ENCODE results near the gene PRKCE.

PRKCE gene

DNA sequence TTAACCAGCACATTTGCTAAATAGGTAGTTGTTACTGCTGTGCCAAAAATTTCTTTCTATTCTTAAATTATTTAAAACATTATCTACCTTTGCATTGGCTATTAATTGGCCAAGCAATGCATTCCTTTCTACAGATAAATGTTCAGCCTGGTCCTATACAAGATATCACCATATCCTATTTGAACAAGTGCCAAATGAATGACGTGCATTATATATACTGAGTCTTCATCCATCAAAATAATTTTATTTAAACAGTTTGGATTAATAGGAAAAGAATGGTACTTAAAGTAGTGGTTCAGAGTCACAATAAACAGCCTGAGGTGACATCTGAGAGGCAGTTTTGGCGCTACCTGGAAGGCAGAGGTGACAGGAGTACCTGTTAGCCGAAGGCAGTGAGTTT, 415.6 kb downstream of the PRKCE start:
- Histone ChIP-seq H3K27me3 (ENCODE audit: control insufficient read depth in 1 of 2, insufficient read depth in 2 of 2, low read length in 2 of 2) (no peaks in the 10 kb centered on the region), H3K9me3 (ENCODE audit: control insufficient read depth in 1 of 2, low read length in 2 of 2) (no peaks in the 10 kb centered on the region), H3K36me3 (ENCODE audit: control insufficient read depth in 1 of 2, insufficient read depth in 2 of 2, low read length in 2 of 2) (no peaks in the 10 kb centered on the region), H3K9ac (ENCODE audit: low read depth in 1 of 2, low read length in 2 of 2) (no peak overlapping the region), H3K4me1 (ENCODE audit: control insufficient read depth in 1 of 2, insufficient read depth in 2 of 2, low read length in 2 of 2) (peaks cover 0 to 3% of the 10 kb centered on the region in 2 donors), H3K27ac (ENCODE audit: low read depth, low read length) (no peak overlapping the region), H3K4me3 (ENCODE audit: low read depth in 1 of 2, low read length in 2 of 2) (no peak overlapping the region)

DNA sequence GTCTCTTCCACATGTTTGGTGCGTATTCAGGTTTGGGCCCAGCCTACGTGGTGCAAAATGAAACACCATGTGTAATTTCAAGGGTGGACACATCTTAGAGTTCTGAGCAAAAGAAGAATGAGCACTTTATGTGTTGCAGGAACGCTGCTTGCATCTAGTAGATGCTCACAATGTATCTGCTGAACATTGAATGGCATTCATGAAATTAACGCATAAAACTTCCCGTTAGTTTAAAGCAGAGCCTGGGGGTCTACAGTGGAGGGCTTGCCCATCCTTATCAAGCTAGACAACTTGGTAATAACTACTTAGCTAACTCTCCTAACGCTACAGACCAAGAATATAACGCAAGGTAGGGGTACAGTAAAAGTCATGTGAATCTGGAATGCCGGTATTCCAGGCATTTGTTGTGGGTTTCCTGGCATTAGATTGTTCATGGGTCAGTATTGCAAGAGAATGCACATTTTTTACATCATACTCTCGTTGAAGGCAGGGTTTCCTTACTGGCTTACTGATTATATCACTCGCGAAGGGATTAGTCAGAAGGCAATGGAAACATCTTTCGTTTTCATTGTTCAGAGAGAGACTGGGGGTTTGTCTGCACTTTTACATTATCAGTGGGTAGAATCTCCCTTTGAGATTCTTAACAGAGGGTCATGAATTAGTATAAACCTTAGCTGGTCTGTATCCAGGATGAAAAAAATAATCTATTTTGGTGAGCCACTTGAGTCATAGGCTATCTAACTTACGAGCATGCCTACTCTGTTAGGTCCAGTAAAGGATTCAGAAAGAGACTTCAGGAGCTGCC, 416.2 kb downstream of the PRKCE start:
- Histone ChIP-seq H3K9me3 (ENCODE audit: control insufficient read depth in 1 of 2, low read length in 2 of 2) (no peaks in the 10 kb centered on the region), H3K36me3 (ENCODE audit: control insufficient read depth in 1 of 2, insufficient read depth in 2 of 2, low read length in 2 of 2) (no peaks in the 10 kb centered on the region), H3K9ac (ENCODE audit: low read depth in 1 of 2, low read length in 2 of 2) (no peak overlapping the region), H3K27ac (ENCODE audit: low read depth, low read length) (no peak overlapping the region), H3K27me3 (ENCODE audit: control insufficient read depth in 1 of 2, insufficient read depth in 2 of 2, low read length in 2 of 2) (no peaks in the 10 kb centered on the region), H3K4me1 (ENCODE audit: control insufficient read depth in 1 of 2, insufficient read depth in 2 of 2, low read length in 2 of 2) (peaks cover 3 to 4% of the 10 kb centered on the region in 2 donors), H3K4me3 (ENCODE audit: low read depth in 1 of 2, low read length in 2 of 2) (no peak overlapping the region)

DNA sequence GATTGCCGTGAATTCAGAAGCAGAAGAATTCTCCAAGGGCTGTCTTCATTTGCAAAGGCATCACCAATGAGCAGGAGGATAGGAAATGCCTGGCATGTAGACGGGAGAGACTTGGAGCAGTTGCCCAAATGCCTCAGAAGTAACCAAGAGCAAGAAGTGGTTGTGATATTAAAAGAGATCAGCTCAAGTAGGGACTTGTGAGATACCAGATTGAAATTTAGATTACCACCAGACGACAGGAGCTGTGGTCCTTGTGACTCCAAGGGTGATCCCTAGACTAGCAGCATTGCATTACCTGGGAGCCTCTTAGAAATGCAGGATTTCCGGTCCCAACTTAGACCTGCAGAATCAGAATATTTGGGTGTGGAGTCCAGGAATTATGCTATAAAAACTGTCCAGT, 417.2 kb downstream of the PRKCE start:
- Histone ChIP-seq H3K9ac (ENCODE audit: low read depth in 1 of 2, low read length in 2 of 2) (no peak overlapping the region), H3K9me3 (ENCODE audit: control insufficient read depth in 1 of 2, low read length in 2 of 2) (no peaks in the 10 kb centered on the region), H3K27ac (ENCODE audit: low read depth, low read length) (no peak overlapping the region), H3K4me1 (ENCODE audit: control insufficient read depth in 1 of 2, insufficient read depth in 2 of 2, low read length in 2 of 2) (peaks cover 0 to 5% of the 10 kb centered on the region in 2 donors), H3K36me3 (ENCODE audit: control insufficient read depth in 1 of 2, insufficient read depth in 2 of 2, low read length in 2 of 2) (no peaks in the 10 kb centered on the region), H3K27me3 (ENCODE audit: control insufficient read depth in 1 of 2, insufficient read depth in 2 of 2, low read length in 2 of 2) (no peaks in the 10 kb centered on the region), H3K4me3 (ENCODE audit: low read depth in 1 of 2, low read length in 2 of 2) (no peak overlapping the region)

DNA sequence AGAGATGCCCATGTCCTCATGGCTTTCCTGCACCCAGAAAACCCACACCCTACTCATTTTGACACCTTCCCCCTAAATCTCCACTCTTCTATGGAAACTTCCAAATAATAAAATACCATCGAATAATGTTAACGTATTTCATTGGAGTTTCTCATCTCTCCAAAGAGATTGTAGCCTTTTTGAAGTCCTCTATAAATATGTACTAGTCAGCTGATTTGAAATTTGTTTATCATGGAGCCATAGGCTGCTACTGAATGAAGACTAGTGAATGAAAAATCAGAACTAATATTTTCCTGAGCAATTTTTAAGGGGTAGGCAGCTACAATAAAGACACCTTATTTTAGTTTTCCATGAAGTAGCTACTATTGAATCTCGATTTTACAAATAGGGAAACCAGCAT, 419.6 kb downstream of the PRKCE start:
- Histone ChIP-seq H3K36me3 (ENCODE audit: control insufficient read depth in 1 of 2, insufficient read depth in 2 of 2, low read length in 2 of 2) (no peaks in the 10 kb centered on the region), H3K27ac (ENCODE audit: low read depth, low read length) (no peak overlapping the region), H3K4me3 (ENCODE audit: low read depth in 1 of 2, low read length in 2 of 2) (no peak overlapping the region), H3K9me3 (ENCODE audit: control insufficient read depth in 1 of 2, low read length in 2 of 2) (no peaks in the 10 kb centered on the region), H3K27me3 (ENCODE audit: control insufficient read depth in 1 of 2, insufficient read depth in 2 of 2, low read length in 2 of 2) (no peaks in the 10 kb centered on the region), H3K9ac (ENCODE audit: low read depth in 1 of 2, low read length in 2 of 2) (no peak overlapping the region), H3K4me1 (ENCODE audit: control insufficient read depth in 1 of 2, insufficient read depth in 2 of 2, low read length in 2 of 2) (peaks cover 0 to 5% of the 10 kb centered on the region in 2 donors)

DNA sequence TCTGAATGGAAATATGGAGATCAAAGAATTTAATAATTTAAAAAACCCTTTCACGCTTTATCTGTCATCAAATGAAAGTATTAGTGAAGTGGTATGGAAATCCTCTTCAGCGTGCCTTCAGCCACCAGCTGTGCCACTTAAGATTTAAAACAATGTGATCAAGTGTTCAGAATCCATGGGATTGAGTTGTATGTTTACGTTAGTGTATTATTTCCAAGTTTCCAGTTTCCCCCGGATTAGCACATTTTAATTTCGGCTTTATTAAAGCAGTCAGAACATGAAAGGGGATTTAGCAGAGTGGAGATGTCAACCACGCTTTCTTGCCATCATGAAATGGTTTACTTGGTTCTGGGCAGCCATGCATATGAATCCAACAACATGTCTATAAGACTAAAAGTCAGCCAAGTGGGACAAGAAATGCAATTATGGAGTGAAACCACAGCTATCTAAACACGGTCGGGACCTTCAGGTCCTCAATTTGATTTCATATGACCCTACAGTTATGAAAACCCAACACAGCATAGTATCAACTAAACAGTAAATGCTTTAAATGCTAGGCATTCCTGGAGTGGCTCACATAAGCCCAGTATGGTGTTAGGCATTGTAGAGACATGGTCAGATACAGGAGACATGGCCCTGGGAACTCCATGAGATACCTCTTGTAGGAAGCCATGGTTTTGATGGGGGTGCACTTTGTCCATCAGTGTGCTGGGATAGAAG, 420.8 kb downstream of the PRKCE start:
- no peak overlapping the region for H3K9ac ChIP-seq (ENCODE audit: low read depth in 1 of 2, low read length in 2 of 2)
- H3K4me1 ChIP-seq (ENCODE audit: control insufficient read depth in 1 of 2, insufficient read depth in 2 of 2, low read length in 2 of 2) = peaks cover 0 to 5% of the 10 kb centered on the region in 2 donors

DNA sequence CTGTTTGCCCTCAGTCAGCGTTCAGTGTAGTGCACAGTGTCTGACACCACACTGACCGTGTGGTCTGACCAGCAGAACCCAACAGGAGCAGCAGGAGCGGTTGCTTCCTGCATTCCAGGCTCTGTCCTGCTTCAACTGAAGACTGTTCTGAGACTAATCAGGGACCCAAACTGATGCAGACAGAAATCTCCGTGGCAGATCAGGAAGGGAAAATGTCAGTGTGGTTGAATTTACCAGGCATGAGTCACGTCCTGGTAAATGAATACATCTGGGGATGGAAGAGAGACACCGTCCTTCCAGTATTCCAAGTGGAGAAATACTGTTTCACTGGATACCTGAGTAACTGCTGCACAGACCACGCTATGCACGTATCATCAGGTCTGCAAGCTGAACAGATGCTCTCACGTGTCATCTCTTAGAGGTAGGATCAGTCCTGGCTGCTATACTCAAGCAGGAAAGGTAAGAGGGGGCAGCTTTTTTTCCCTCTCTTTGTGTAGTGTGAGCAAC, 422.1 kb downstream of the PRKCE start:
- H3K27ac ChIP-seq (ENCODE audit: low read depth, low read length) = no peak overlapping the region
- H3K4me1 ChIP-seq (ENCODE audit: control insufficient read depth in 1 of 2, insufficient read depth in 2 of 2, low read length in 2 of 2) = peaks cover 0 to 5% of the 10 kb centered on the region in 2 donors
- no peaks in the 10 kb centered on the region for H3K9me3 ChIP-seq (ENCODE audit: control insufficient read depth in 1 of 2, low read length in 2 of 2)
- H3K4me3 ChIP-seq (ENCODE audit: low read depth in 1 of 2, low read length in 2 of 2) = no peak overlapping the region
- H3K27me3 ChIP-seq (ENCODE audit: control insufficient read depth in 1 of 2, insufficient read depth in 2 of 2, low read length in 2 of 2) = no peaks in the 10 kb centered on the region
- H3K36me3 ChIP-seq (ENCODE audit: control insufficient read depth in 1 of 2, insufficient read depth in 2 of 2, low read length in 2 of 2) = no peaks in the 10 kb centered on the region
- no peak overlapping the region for H3K9ac ChIP-seq (ENCODE audit: low read depth in 1 of 2, low read length in 2 of 2)

More for the DNA sequence above, 420.8 kb downstream of the PRKCE start:
- Histone ChIP-seq H3K27ac (ENCODE audit: low read depth, low read length) (no peak overlapping the region), H3K27me3 (ENCODE audit: control insufficient read depth in 1 of 2, insufficient read depth in 2 of 2, low read length in 2 of 2) (no peaks in the 10 kb centered on the region), H3K36me3 (ENCODE audit: control insufficient read depth in 1 of 2, insufficient read depth in 2 of 2, low read length in 2 of 2) (no peaks in the 10 kb centered on the region), H3K9me3 (ENCODE audit: control insufficient read depth in 1 of 2, low read length in 2 of 2) (no peaks in the 10 kb centered on the region), H3K4me3 (ENCODE audit: low read depth in 1 of 2, low read length in 2 of 2) (no peak overlapping the region)

DNA sequence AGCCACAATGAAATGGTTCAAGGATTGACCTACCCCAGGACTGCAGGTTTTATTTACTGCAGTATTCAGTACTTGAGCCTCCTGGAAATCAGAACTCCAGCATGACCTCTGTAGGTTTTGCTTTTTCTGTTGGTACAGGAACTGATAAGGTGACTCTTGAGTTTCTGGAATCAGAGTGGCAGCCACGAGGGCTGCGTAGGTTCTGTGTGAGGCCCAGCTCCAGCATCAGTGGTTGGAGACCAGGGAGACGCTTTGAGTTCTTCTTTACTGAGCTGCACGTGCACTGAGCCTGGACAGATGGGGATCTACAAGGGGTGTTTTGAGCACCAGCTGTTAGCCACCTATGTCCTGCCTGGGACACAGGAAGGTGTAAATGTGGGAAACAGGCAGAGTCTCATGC, 423.0 kb downstream of the PRKCE start:
- H3K9ac ChIP-seq (ENCODE audit: low read depth in 1 of 2, low read length in 2 of 2) = no peak overlapping the region
- H3K9me3 ChIP-seq (ENCODE audit: control insufficient read depth in 1 of 2, low read length in 2 of 2) = no peaks in the 10 kb centered on the region
- no peak overlapping the region for H3K4me3 ChIP-seq (ENCODE audit: low read depth in 1 of 2, low read length in 2 of 2)
- no peaks in the 10 kb centered on the region for H3K27me3 ChIP-seq (ENCODE audit: control insufficient read depth in 1 of 2, insufficient read depth in 2 of 2, low read length in 2 of 2)
- no peak overlapping the region for H3K27ac ChIP-seq (ENCODE audit: low read depth, low read length)
- H3K36me3 ChIP-seq (ENCODE audit: control insufficient read depth in 1 of 2, insufficient read depth in 2 of 2, low read length in 2 of 2) = no peaks in the 10 kb centered on the region
- peaks cover 0 to 5% of the 10 kb centered on the region in 2 donors for H3K4me1 ChIP-seq (ENCODE audit: control insufficient read depth in 1 of 2, insufficient read depth in 2 of 2, low read length in 2 of 2)

DNA sequence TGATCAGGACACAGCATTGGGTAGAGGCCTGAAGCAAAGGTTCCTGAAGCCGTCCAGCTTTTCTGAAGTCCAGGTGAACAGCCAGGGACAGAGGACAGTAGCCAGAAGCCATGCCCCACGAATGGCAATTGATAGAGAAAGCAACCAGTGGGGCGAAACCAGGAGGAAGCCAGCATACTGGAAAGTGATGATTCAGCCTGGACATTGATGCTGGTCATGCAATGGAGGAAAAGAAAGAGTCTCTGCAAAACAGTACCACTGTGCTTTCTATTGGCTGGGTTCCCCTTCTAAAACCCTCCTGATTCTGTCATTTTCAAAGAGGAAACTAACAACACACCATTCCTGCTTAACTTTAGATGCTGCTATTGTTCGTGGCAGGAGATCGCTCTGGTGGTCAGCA, 424.4 kb downstream of the PRKCE start:
- Histone ChIP-seq H3K36me3 (ENCODE audit: control insufficient read depth in 1 of 2, insufficient read depth in 2 of 2, low read length in 2 of 2) (no peaks in the 10 kb centered on the region), H3K4me3 (ENCODE audit: low read depth in 1 of 2, low read length in 2 of 2) (no peak overlapping the region), H3K9ac (ENCODE audit: low read depth in 1 of 2, low read length in 2 of 2) (no peak overlapping the region), H3K27me3 (ENCODE audit: control insufficient read depth in 1 of 2, insufficient read depth in 2 of 2, low read length in 2 of 2) (no peaks in the 10 kb centered on the region), H3K9me3 (ENCODE audit: control insufficient read depth in 1 of 2, low read length in 2 of 2) (no peaks in the 10 kb centered on the region), H3K4me1 (ENCODE audit: control insufficient read depth in 1 of 2, insufficient read depth in 2 of 2, low read length in 2 of 2) (peaks cover 0 to 5% of the 10 kb centered on the region in 2 donors), H3K27ac (ENCODE audit: low read depth, low read length) (no peak overlapping the region)

DNA sequence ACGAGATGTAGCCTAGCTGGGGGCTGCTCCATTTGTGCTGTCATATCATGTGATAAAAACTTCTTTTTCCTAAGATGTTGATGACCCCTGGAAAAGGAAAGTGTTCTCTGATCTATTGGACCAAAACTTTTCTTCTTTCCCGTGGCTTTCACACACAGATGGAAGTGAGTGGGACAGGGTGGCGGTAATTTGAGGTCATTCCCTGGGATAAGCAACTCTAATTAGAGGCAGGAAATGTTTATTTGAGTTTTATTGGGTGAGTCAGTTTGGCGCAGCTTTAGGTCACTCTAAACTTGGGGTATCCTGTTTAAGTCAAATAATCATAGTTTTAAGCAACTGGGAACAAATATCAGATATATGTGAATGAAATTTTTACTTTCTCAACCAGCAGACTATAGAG, 424.8 kb downstream of the PRKCE start:
- H3K9ac ChIP-seq (ENCODE audit: low read depth in 1 of 2, low read length in 2 of 2) = no peak overlapping the region
- no peaks in the 10 kb centered on the region for H3K9me3 ChIP-seq (ENCODE audit: control insufficient read depth in 1 of 2, low read length in 2 of 2)
- H3K36me3 ChIP-seq (ENCODE audit: control insufficient read depth in 1 of 2, insufficient read depth in 2 of 2, low read length in 2 of 2) = no peaks in the 10 kb centered on the region
- H3K27ac ChIP-seq (ENCODE audit: low read depth, low read length) = no peak overlapping the region
- no peaks in the 10 kb centered on the region for H3K27me3 ChIP-seq (ENCODE audit: control insufficient read depth in 1 of 2, insufficient read depth in 2 of 2, low read length in 2 of 2)
- H3K4me3 ChIP-seq (ENCODE audit: low read depth in 1 of 2, low read length in 2 of 2) = no peak overlapping the region
- peaks cover 0 to 5% of the 10 kb centered on the region in 2 donors for H3K4me1 ChIP-seq (ENCODE audit: control insufficient read depth in 1 of 2, insufficient read depth in 2 of 2, low read length in 2 of 2)

DNA sequence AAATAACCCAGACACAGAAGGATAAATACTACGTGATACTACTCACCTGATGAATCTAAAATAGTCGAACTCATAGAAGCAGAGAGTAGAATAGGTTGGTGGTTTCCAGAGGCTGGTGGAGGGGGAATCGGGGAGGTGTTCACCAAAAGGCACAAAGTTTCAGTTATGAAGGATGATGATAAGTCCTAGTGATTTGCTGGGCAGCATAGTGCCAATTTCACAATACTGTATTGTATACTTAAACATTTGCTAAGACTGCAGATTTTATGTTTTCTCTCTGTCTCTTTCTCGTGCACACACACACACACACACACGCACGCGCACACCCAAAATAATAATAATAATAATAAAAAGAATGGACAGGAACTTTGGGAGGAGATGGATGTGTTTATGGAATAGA, 425.4 kb downstream of the PRKCE start:
- Histone ChIP-seq H3K4me3 (ENCODE audit: low read depth in 1 of 2, low read length in 2 of 2) (no peak overlapping the region), H3K27me3 (ENCODE audit: control insufficient read depth in 1 of 2, insufficient read depth in 2 of 2, low read length in 2 of 2) (no peaks in the 10 kb centered on the region), H3K36me3 (ENCODE audit: control insufficient read depth in 1 of 2, insufficient read depth in 2 of 2, low read length in 2 of 2) (no peaks in the 10 kb centered on the region), H3K9ac (ENCODE audit: low read depth in 1 of 2, low read length in 2 of 2) (no peak overlapping the region), H3K4me1 (ENCODE audit: control insufficient read depth in 1 of 2, insufficient read depth in 2 of 2, low read length in 2 of 2) (peaks cover 0 to 5% of the 10 kb centered on the region in 2 donors), H3K27ac (ENCODE audit: low read depth, low read length) (no peak overlapping the region), H3K9me3 (ENCODE audit: control insufficient read depth in 1 of 2, low read length in 2 of 2) (no peaks in the 10 kb centered on the region)
